HG03342 (cell line): ENCODE data around the gene NAV1.
A peak's percentile ranks its signal among the peaks of the same experiment; 100 is the strongest.
"Not testable (repeated sequence)": the region's sequence is repeated elsewhere in the genome, so short reads cannot be mapped to it uniquely, and the experiment has no call there.

Experiments
- ATAC-seq: cut with Tn5 transposase; IDR thresholded peaks from one replicate; pipeline ENCODE4 v1.9.1; 2021; ENCODE audit warnings: mild to moderate bottlenecking, moderate library complexity; ENCODE audit not compliant: unreplicated experiment

Gene NAV1

GRCh38 chr1:201545851-201546492 lies 7.0 kb downstream of the NAV1 start:
- peak; percentile 57 for ATAC-seq

GRCh38 chr1:201549522-201549921 lies 10.6 kb downstream of the NAV1 start:
- not testable (repeated sequence) for ATAC-seq

- ATAC-seq = no peak
Observed at GRCh38 chr1:201551096-201551495, 12.2 kb downstream of the NAV1 start.

GRCh38 chr1:201551877-201552731 lies 13.2 kb downstream of the NAV1 start:
- no peak for ATAC-seq

GRCh38 chr1:201552941-201553351 lies 14.0 kb downstream of the NAV1 start:
- no peak for ATAC-seq

GRCh38 chr1:201553496-201554189 lies 14.7 kb downstream of the NAV1 start:
- no peak for ATAC-seq

GRCh38 chr1:201554190-201554600 lies 15.3 kb downstream of the NAV1 start:
- no peak for ATAC-seq

GRCh38 chr1:201554789-201555592 lies 16.1 kb downstream of the NAV1 start:
- ATAC-seq = no peak

- ATAC-seq = no peak
Observed at GRCh38 chr1:201555593-201555945, 16.6 kb downstream of the NAV1 start.

- no peak for ATAC-seq
Observed at GRCh38 chr1:201556841-201557571, 18.1 kb downstream of the NAV1 start.

- no peak for ATAC-seq
Observed at GRCh38 chr1:201557572-201557958, 18.6 kb downstream of the NAV1 start.

GRCh38 chr1:201559679-201560162 lies 20.8 kb downstream of the NAV1 start:
- ATAC-seq = peak; percentile 64

- ATAC-seq = no peak
Observed at GRCh38 chr1:201560328-201561194, 21.6 kb downstream of the NAV1 start.

GRCh38 chr1:201561195-201561564 lies 22.3 kb downstream of the NAV1 start:
- no peak for ATAC-seq

- ATAC-seq = no peak
Observed at GRCh38 chr1:201561601-201562000, 22.7 kb downstream of the NAV1 start.

GRCh38 chr1:201562257-201562656 lies 23.3 kb downstream of the NAV1 start:
- ATAC-seq = no peak

GRCh38 chr1:201562659-201563405 lies 23.9 kb downstream of the NAV1 start:
- ATAC-seq = no peak

GRCh38 chr1:201563406-201563780 lies 24.5 kb downstream of the NAV1 start:
- no peak for ATAC-seq

- ATAC-seq = no peak
Observed at GRCh38 chr1:201563941-201564340, 25.0 kb downstream of the NAV1 start.
